OCI-LY3 (cell line): ENCODE data around the gene PAPSS1.
"Not testable (repeated sequence)": the region's sequence is repeated elsewhere in the genome, so short reads cannot be mapped to it uniquely, and the experiment has no call there.

ENCODE experiments used
- H2AFZ ChIP-seq: fragments of 200-600, 300-600 bp; shearing (Covaris generic); 2 replicates; pipeline ENCODE4 v1.6.0; 2014; ENCODE audit warnings: antibody characterized with exemption, low read depth, low read length
- H3K27ac ChIP-seq: fragments of 200-600, 300-600 bp; sonication (generic); 2 replicates; pipeline ENCODE4 v1.5.1; 2014; ENCODE audit warnings: mild to moderate bottlenecking, low read length, moderate library complexity, mixed read lengths
- H3K27me3 ChIP-seq: fragments of 200-600, 300-600 bp; sonication (generic); 2 replicates; pipeline ENCODE4 v1.6.1; 2014; ENCODE audit warnings: low read depth, low read length, mixed read lengths
- H3K36me3 ChIP-seq: fragments of 200-600, 300-600 bp; sonication (generic); replicated peaks from 2 replicates; pipeline ENCODE3; 2014; ENCODE audit warnings: low read depth, low read length, mixed read lengths
- H3K4me1 ChIP-seq: fragments of 300-600, 200-600 bp; sonication (generic); 2 replicates; pipeline ENCODE4 v1.6.1; 2014; ENCODE audit warnings: low read length, mixed read lengths
- H3K4me2 ChIP-seq: fragments of 200-600, 300-600 bp; sonication (generic); 2 replicates; pipeline ENCODE4 v1.6.1; 2014; ENCODE audit warnings: low read length, mixed read lengths
- H3K4me3 ChIP-seq: fragments of 300-600, 200-600 bp; sonication (generic); 2 replicates; pipeline ENCODE4 v1.5.1; 2014; ENCODE audit warnings: antibody characterized with exemption, mild to moderate bottlenecking, low read length, moderate library complexity
- H3K79me2 ChIP-seq: fragments of 300-600, 200-600 bp; shearing (Covaris generic); 2 replicates; pipeline ENCODE4 v1.6.1; 2014; ENCODE audit warnings: mild to moderate bottlenecking, low read length, mixed read lengths
- H3K9ac ChIP-seq: fragments of 300-600, 200-600 bp; shearing (Covaris generic); 2 replicates; pipeline ENCODE4 v1.6.0; 2014; ENCODE audit warnings: mild to moderate bottlenecking, low read length, moderate library complexity
- H3K9me3 ChIP-seq: fragments of 200-600, 300-600 bp; shearing (Covaris generic); 2 replicates; pipeline ENCODE4 v1.6.1; 2014; ENCODE audit warnings: low read length, mixed read lengths; ENCODE audit not compliant: insufficient read depth
- H4K20me1 ChIP-seq: fragments of 200-600, 300-600 bp; sonication (generic); 2 replicates; pipeline ENCODE4 v1.6.1; 2016; ENCODE audit warnings: low read length, mixed read lengths; ENCODE audit not compliant: insufficient read depth
- CTCF ChIP-seq: fragments of 200-600, 300-600 bp; sonication (generic); IDR thresholded peaks from 2 replicates; pipeline ENCODE4 v1.5.1; 2014; ENCODE audit warnings: antibody characterized with exemption, low read length, low read depth
- EZH2phosphoT487 ChIP-seq: fragments of 200-600 bp; shearing (Covaris generic); IDR thresholded peaks from 2 replicates; pipeline ENCODE4 v1.6.1; 2018; ENCODE audit warnings: antibody characterized with exemption, mixed run types, low read depth

PAPSS1 gene

DNA sequence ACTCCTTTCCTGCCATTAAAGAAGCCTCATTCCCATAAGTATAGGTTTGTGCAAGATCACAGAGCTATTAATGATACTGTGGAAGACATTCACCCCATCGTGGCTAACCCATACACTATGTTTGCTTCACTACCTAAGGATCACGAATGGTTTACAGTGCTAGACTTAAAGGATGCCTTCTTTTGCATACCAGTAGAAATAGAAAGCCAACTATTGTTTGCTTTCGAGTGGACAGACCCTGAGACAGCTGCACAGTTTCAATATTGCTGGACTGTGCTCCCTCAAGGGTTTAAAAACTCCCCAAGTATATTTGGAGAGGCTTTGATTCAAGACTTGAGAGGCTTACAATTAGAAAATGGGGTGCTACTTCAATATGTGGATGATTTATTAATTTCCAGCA lies 16.0 kb upstream of the PAPSS1 start:
- no peaks in the 10 kb centered on the region for H3K9me3 ChIP-seq
- H4K20me1 ChIP-seq: no peaks in the 10 kb centered on the region
- no peak overlapping the region for H3K4me3 ChIP-seq
- H3K36me3 ChIP-seq: no peaks in the 10 kb centered on the region
- H3K9ac ChIP-seq: no peak overlapping the region
- H3K4me2 ChIP-seq: peak overlapping the region; percentile 82; the same call in 1 of the 2 replicates
- no peak overlapping the region for H3K27ac ChIP-seq
- H3K79me2 ChIP-seq: no peaks in the 10 kb centered on the region
- H2AFZ ChIP-seq: peak overlapping the region; percentile 22; the same call in 1 of the 2 replicates
- no peaks in the 10 kb centered on the region for H3K27me3 ChIP-seq
- H3K4me1 ChIP-seq: peaks cover 11% of the 10 kb centered on the region
- no peak for TF ChIP-seq CTCF
- no peak for TF ChIP-seq EZH2phosphoT487

GRCh38 chr4:107734120-107734519 lies 14.1 kb upstream of the PAPSS1 start:
- Histone ChIP-seq H3K36me3 (no peaks in the 10 kb centered on the region), H2AFZ (no peak overlapping the region), H3K4me3 (no peak overlapping the region), H3K9ac (no peak overlapping the region), H3K79me2 (no peaks in the 10 kb centered on the region), H3K4me1 (peaks cover 11% of the 10 kb centered on the region), H3K9me3 (no peaks in the 10 kb centered on the region), H4K20me1 (no peaks in the 10 kb centered on the region), H3K4me2 (no peak overlapping the region), H3K27ac (no peak overlapping the region), H3K27me3 (no peaks in the 10 kb centered on the region)
- peak; percentile 33 for TF ChIP-seq CTCF
- no peak for TF ChIP-seq EZH2phosphoT487

- Histone ChIP-seq H3K79me2 (no peaks in the 10 kb centered on the region), H3K9ac (no peak overlapping the region), H3K27me3 (no peaks in the 10 kb centered on the region), H3K4me3 (no peak overlapping the region), H3K4me2 (no peak overlapping the region), H2AFZ (no peak overlapping the region), H4K20me1 (no peaks in the 10 kb centered on the region), H3K36me3 (no peaks in the 10 kb centered on the region), H3K27ac (no peak overlapping the region), H3K4me1 (peaks cover 11% of the 10 kb centered on the region), H3K9me3 (no peaks in the 10 kb centered on the region)
- TF ChIP-seq CTCF (no peak), EZH2phosphoT487 (no peak)
These were observed 13.4 kb upstream of the PAPSS1 start for GRCh38 chr4:107733431-107733925.

GRCh38 chr4:107729050-107729449 lies 9.0 kb upstream of the PAPSS1 start:
- H4K20me1 ChIP-seq, H3K4me1 ChIP-seq, H3K9me3 ChIP-seq, H2AFZ ChIP-seq, H3K27ac ChIP-seq, H3K4me3 ChIP-seq, H3K27me3 ChIP-seq, H3K79me2 ChIP-seq, H3K4me2 ChIP-seq, H3K36me3 ChIP-seq, H3K9ac ChIP-seq: not testable (repeated sequence)

- H3K4me3 ChIP-seq, H3K4me2 ChIP-seq, H3K4me1 ChIP-seq, H3K79me2 ChIP-seq, H2AFZ ChIP-seq, H3K9ac ChIP-seq, H3K9me3 ChIP-seq, H3K36me3 ChIP-seq, H3K27me3 ChIP-seq, H3K27ac ChIP-seq, H4K20me1 ChIP-seq: not testable (repeated sequence)
These were observed 6.3 kb upstream of the PAPSS1 start for GRCh38 chr4:107726131-107726925.
